HG03045 (cell line): Measurements from ENCODE around the gene C16orf92.
"Not testable (repeated sequence)": the region's sequence is repeated elsewhere in the genome, so short reads cannot be mapped to it uniquely, and the experiment has no call there.

ENCODE experiments used
- ATAC-seq: cut with Tn5 transposase; IDR thresholded peaks from one replicate; pipeline ENCODE4 v1.9.1; 2021; ENCODE audit warnings: mild to moderate bottlenecking, moderate library complexity; ENCODE audit not compliant: unreplicated experiment

Gene C16orf92

GRCh38 chr16:30023586-30023985, 588 bp downstream of the C16orf92 start:
- no peak for ATAC-seq

DNA sequence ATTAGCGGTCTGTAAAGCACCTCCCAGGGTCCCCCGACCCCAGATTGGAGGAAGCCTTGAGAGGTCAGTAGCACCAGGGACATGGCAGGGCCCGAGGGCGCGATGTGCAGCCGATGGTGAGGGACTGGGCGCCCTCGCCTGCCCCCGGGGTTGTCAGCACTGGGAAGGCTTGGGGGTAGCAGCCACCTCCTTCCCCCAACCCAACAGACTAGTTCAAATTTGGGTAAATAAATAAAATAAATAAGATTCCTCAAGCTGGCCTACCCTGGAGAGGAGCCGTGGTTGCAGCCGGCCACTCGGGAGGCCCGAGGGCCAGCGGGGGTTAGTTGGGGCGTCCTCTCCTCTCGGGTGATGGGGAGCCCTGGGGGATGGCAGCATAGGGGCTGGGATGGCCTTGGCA, 1.5 kb downstream of the C16orf92 start:
- ATAC-seq = no peak

DNA sequence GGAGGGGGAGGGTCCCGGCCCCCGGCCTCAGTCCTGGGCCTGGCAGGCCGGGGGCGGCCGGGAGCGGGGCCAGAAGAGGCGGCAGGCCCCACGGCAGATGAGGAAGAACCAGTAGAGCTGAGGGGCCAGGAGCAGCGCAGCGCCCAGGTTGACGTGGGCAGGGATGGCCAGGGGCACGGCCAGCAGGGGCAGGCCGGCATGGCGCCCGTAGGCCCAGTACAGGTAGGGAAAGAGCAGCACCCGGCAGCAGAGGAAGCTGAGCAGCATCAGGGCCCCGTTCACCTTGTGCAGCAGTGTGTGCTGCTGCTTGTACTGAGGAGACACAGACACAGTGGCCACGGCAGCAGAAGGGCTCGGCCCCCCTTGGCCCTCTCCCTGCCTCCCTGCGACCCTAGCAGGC, 2.2 kb downstream of the C16orf92 start:
- no peak for ATAC-seq

DNA sequence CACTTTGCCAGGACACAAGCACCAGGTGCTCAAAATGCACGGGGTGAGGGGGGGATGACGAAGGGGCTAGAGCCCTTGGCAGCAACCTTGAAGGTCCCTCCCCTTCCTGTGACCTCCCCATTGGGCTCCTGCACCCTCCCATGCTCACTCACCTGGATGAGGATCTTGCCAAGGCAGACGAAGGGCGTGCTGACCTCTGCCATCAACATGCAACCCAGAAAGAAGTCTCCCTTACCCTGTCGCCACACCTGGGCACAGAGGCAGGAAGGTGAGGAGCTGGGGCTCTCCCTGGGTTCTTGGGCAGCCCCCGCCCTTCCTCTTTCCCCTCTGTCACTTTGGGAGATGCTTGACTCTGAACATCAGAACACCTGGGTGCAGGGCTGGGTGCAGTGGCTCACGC, 2.6 kb downstream of the C16orf92 start:
- ATAC-seq = no peak

GRCh38 chr16:30026449-30026848, 3.5 kb downstream of the C16orf92 start:
- ATAC-seq = no peak

DNA sequence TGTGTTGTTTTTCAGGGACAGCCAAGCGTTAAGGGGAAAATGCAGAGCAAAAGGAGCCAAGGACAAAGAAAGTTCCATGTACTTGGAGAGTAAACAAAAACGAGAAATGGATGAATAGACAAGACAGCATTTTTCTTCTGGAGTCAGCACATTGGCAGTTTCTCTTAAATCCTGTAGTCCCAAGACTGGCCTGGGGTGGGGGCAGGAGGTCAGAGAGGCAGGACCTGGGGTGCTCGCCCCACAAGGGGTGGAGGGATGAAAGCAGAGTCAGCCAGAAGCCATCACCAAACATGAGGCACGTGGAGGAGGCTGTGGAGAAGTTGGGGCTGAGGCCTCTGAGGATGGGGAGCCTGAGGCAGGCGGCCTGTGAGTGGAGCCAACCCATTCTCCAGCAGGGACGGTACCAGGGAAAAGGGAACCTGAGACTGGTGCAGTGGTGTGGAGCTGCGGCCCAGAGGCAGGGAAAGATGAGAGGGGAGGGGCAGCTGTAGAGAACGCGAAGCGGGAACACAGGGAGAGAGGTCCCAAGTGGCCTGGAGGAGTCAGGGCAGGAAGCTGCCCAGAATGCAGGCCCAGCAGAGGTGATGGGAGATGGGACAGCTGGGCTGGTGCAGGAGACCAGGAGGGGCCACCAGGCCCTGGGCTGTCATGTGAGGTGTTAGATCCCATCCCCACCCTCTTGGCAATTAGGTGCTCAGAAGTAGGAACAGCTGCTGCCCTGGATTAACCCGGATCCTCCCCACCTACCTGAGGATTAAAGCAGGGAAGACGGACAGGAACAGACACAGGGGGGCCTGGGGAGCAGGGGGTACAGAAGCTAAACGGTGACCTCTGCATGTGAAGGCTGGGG, 4.8 kb downstream of the C16orf92 start:
- no peak for ATAC-seq

DNA sequence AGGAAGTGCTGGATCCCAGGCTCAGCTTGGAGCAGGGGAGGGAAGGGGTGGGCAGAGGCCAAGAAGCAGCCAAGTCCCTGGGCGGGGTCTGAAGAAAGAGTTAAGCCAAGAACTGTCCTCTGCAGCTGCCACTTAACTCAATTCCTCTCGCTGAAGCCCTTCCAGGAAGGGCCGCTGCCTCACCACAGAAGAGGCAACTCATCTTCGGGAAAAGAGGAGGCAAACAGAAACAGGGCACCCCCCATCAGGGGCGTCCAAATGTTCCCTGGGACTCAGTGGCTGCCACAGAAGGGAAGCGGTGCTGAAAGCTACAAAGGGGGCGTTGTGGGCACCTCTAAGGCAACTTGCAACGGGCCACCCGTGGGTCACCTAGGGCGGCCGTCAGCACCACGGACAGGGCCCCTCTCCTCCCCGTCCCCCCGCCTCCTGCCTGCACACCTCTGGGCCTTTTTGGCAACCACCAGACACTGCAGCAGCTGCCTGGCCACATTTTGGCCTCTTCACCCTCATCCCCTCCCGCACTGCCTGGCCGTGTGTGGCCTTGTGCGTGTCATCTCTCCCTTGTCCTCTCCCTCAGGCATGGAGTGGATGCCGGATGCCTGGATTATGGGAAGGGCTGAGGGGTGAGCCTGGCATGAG, 5.6 kb downstream of the C16orf92 start:
- ATAC-seq = no peak

DNA sequence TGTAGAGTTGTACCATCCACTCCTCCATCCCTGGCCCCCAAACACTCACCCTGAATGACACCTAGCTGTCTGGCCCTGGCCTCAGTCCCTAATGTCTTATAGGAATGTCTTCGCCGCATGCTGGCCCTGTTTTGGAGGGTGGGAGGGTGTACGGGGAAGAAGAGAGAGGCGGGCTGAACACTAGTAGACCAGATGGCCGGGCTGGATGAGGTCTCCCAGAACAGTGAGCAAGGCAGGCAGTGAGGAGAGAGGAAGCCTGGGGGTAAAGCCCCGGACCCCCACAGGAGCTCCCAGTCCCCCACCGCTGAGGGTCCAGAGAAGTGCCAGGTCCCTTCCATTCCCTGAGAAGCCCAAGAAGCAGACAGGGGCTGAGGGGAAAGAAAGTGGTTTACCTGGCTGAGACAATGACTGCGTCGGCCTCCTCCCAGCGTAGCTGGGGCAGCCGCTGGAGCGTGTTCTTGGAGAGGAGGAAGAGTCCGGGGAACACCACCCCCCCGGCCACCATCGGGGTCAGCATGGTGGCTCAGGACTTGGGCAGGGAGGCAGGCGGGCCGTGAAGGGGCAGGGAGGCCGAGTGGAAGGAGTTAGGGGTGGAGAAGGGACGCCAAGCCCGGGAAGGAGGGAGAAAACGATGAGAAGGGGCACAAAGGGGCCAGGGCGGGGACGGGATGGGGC, 7.2 kb downstream of the C16orf92 start:
- ATAC-seq = no peak

DNA sequence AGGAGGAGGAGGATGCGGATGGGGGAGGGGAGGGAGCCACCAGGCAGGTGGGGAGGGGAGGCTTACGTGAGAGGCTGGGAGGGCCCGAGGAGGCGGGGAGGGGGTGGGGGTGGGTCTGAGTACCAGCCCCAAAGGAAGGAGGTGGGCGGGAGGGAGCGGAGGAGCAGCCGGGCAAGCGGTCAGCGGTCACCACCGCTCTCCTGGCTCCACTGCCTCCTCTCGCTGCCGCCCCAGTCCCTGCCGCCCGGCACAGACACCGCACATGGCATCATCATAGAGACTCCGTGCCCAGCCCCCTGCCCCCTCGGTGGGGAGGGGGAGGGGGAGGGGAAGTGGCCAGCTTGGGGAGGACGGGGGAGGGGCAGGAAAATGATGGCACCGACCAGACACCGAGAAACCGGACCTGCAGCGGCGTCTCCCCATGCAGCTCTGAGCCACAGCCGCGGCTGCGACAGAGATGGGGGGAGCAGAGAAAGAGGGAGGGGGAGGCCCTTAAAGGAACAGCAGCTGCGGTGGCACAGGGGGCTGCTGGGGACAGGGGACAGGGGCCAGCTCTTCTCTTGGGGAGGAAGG, 7.9 kb downstream of the C16orf92 start, which contains the start of gene TLCD3B:
TSS of gene TLCD3B (minus strand) at position 431 of the 573 bp plus-strand sequence. CDS start 744 bp downstream, outside the sequence.
- no peak for ATAC-seq

DNA sequence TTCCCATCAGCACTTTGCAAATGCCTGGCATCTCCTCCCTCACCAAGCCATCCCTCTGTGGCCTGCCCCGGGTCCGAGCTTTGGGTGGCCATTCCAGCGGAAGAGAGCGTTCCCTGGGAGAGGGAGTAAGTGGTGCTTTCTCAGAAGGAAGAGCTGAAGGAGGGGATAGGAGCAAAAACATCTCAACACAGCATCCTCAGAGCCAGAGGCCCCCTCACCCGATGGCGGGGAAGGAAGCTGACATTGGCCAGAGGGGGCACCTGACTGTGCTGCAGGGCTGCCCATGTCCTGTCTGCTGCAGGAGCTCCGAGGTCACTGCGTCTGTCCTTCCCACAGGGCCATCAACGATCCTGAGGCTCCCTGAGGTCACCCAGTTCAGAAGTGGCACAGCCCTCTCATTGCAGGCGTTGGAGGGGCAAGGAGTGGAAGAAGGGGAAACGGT, 8.5 kb downstream of the C16orf92 start:
- ATAC-seq = no peak

GRCh38 chr16:30032083-30032819, 9.3 kb downstream of the C16orf92 start:
- ATAC-seq = no peak

GRCh38 chr16:30033270-30033669, 10.3 kb downstream of the C16orf92 start:
- no peak for ATAC-seq

DNA sequence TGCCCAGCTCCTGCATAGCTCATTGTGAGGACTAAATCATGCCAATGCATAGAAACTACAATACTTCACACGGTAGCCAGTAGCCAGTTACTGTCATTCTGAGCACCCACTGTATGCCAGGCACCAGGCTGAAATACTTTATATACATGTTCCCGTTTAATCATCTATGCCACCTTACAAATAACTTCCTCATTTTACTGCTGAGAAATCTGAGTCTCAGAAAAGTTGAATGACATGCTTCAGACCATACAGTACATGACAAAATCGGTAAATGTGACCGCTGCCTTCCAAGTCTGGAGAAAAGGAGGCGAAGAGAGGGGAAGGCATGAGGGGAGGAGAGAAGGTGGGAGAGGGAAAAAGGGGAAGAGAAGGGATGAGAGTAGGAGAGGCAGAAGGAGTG, 17.2 kb downstream of the C16orf92 start:
- ATAC-seq = no peak

DNA sequence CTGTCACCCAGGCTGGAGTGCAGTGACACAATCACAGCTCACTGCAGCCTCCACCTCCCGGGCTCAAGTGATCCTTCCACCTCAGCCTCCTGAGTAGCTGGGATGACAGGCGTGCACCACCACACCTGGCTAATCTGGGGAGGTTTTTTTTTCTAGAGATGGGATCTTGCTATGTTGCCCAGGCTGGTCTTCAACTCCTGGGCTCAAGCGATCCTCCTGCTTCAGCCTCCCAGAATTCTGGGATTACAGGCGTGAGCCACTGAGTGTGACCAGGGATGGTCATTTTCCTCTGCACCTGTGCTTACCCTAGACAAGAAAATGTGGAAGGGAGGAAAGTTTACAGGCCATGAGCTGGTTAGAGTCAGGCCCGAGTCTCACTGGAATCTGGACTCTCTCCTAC, 17.7 kb downstream of the C16orf92 start:
- ATAC-seq = not testable (repeated sequence)

- ATAC-seq = no peak
These were observed 18.8 kb downstream of the C16orf92 start for GRCh38 chr16:30041841-30042240.

GRCh38 chr16:30046178-30046577, 23.2 kb downstream of the C16orf92 start:
- no peak for ATAC-seq

- ATAC-seq = no peak
These were observed 23.6 kb downstream of the C16orf92 start for GRCh38 chr16:30046588-30046987.

DNA sequence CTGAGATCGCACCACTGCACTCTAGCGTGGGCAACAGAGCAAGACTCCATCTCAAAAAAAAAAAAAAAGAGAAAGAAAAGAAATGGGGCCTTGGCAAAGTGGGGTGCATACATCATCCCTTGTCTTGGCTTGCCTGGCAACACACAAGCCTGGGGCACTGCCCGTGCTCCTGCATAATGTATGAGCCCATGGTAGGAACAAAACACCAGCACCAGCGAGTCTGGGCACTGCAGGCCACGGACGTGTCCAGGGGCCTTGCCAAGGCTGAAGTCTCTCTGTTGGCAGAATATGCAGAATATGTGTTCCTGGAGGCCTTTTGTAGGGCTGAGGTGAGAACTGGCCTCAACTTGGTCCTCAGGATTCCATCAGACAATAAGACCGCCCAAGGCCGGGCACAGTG, 26.9 kb downstream of the C16orf92 start:
- no peak for ATAC-seq

DNA sequence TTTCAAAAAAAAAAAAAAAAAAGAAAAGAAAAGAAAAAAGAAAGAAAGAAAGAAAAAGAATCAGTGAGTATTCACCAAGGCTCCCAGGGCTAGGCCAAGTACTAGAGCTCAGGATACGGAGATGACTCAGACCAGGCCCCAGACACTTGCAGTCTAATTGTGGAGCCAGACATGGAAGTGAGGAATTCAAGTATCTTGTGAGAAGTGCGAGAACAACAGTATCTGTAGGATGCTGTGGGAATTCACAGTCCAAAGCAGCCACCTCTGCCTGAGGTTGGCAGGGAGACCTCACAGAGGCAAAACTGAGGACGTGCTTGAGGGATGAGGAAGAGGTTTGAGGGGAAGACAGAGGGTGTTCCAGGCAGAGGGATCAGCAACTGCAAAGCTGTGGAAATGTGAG, 28.5 kb downstream of the C16orf92 start:
- ATAC-seq = no peak

GRCh38 chr16:30052671-30053372, 29.8 kb downstream of the C16orf92 start:
- ATAC-seq = peak; percentile 65
